ENCODE data around the gene C1orf232.

C1orf232 gene

GRCh38 chr1:26168410-26169197 is at the start of gene C1orf232:
Gene C1orf232 (minus strand): TSS chr1:26168963. CDS start chr1:26168499, 464 bp downstream.
- no peak for DNase-seq (ENCODE audit: low spot score)

GRCh38 chr1:26215246-26215645 is 46.5 kb upstream of the C1orf232 start:
- no peak for DNase-seq (ENCODE audit: low spot score)

- no peak for DNase-seq (ENCODE audit: low spot score)
Measured at GRCh38 chr1:26213335-26213905, 44.7 kb upstream of the C1orf232 start.

GRCh38 chr1:26212726-26213125 is 44.0 kb upstream of the C1orf232 start:
- no peak for DNase-seq (ENCODE audit: low spot score)

GRCh38 chr1:26210147-26210870 is 41.5 kb upstream of the C1orf232 start:
- DNase-seq (ENCODE audit: low spot score) = no peak

- peak; percentile 24 for DNase-seq (ENCODE audit: low spot score)
Measured at GRCh38 chr1:26203642-26204318, 35.0 kb upstream of the C1orf232 start.

GRCh38 chr1:26200413-26200812 is 31.6 kb upstream of the C1orf232 start:
- no peak for DNase-seq (ENCODE audit: low spot score)

GRCh38 chr1:26197813-26198212 is 29.1 kb upstream of the C1orf232 start:
- DNase-seq (ENCODE audit: low spot score) = no peak

GRCh38 chr1:26197301-26197700 is 28.5 kb upstream of the C1orf232 start:
- DNase-seq (ENCODE audit: low spot score) = no peak

GRCh38 chr1:26195805-26196204 is 27.0 kb upstream of the C1orf232 start:
- DNase-seq (ENCODE audit: low spot score) = no peak

GRCh38 chr1:26191739-26192138 is 23.0 kb upstream of the C1orf232 start:
- no peak for DNase-seq (ENCODE audit: low spot score)

GRCh38 chr1:26190373-26190987 is 21.7 kb upstream of the C1orf232 start, which contains the start of gene CATSPER4:
Gene CATSPER4 (plus strand): TSS chr1:26190602. CDS start chr1:26190628, 26 bp downstream.
- DNase-seq (ENCODE audit: low spot score) = no peak

- no peak for DNase-seq (ENCODE audit: low spot score)
Measured at GRCh38 chr1:26189751-26190275, 21.1 kb upstream of the C1orf232 start.

- no peak for DNase-seq (ENCODE audit: low spot score)
Measured at GRCh38 chr1:26189331-26189730, 20.6 kb upstream of the C1orf232 start.

- DNase-seq (ENCODE audit: low spot score) = no peak
Measured at GRCh38 chr1:26188477-26188876, 19.7 kb upstream of the C1orf232 start.

GRCh38 chr1:26187882-26188281 is 19.1 kb upstream of the C1orf232 start:
- no peak for DNase-seq (ENCODE audit: low spot score)

- DNase-seq (ENCODE audit: low spot score) = no peak
Measured at GRCh38 chr1:26184883-26185282, 16.1 kb upstream of the C1orf232 start.

GRCh38 chr1:26184086-26184485 is 15.3 kb upstream of the C1orf232 start:
- DNase-seq (ENCODE audit: low spot score) = no peak

GRCh38 chr1:26182383-26182696 is 13.6 kb upstream of the C1orf232 start:
- no peak for DNase-seq (ENCODE audit: low spot score)

GRCh38 chr1:26181586-26182382 is 13.0 kb upstream of the C1orf232 start:
- no peak for DNase-seq (ENCODE audit: low spot score)

- no peak for DNase-seq (ENCODE audit: low spot score)
Measured at GRCh38 chr1:26180010-26180506, 11.3 kb upstream of the C1orf232 start.
